Sigmoid colon (tissue), 4 donors: ENCODE results near the gene OR10A6.

Experiments used
- CTCF ChIP-seq, 4 experiments: fragments of 450-650 bp in 3 of 4; fragments of 200-600 bp in 1 of 4; IDR thresholded peaks; one replicate each; pipeline ENCODE4 v1.5.1; 2016 to 2019; ENCODE audit warnings: antibody characterized with exemption in 4 of 4, mild to moderate bottlenecking in 3 of 4, moderate library complexity in 2 of 4
- EP300 ChIP-seq, 4 donors: sonication (generic); formaldehyde crosslinking; IDR thresholded peaks; one replicate each; pipeline ENCODE4 v1.6.1; 2017; ENCODE audit warnings: antibody characterized with exemption in 4 of 4
- POLR2A ChIP-seq, 2 donors: fragments of 450-650 bp; IDR thresholded peaks; one replicate each; pipeline ENCODE4 v1.6.1; 2016; ENCODE audit warnings: antibody characterized with exemption in 2 of 2, mild to moderate bottlenecking in 2 of 2, moderate library complexity in 2 of 2
- POLR2AphosphoS5 ChIP-seq, 4 donors: sonication (generic); formaldehyde crosslinking; IDR thresholded peaks; one replicate each; pipeline ENCODE4 v1.6.1; 2017; ENCODE audit warnings: antibody characterized with exemption in 4 of 4

- TF ChIP-seq POLR2A (IDR thresholded peaks at IDR 0.05) (no peak), EP300 (IDR thresholded peaks at IDR 0.05) (no peak), CTCF (IDR thresholded peaks at IDR 0.05) (no peak), POLR2AphosphoS5 (IDR thresholded peaks at IDR 0.05) (no peak)
Measured at GRCh38 chr11:7906481-7906880, 24.6 kb downstream of the OR10A6 start.
